Neural cell (in vitro differentiated cells): ENCODE results near the gene LCLAT1.

Source experiments
- CTCF ChIP-seq: fragments of 450-650 bp; IDR thresholded peaks from 2 replicates; pipeline ENCODE4 v1.5.1; 2014; ENCODE audit warnings: antibody characterized with exemption, mild to moderate bottlenecking, moderate library complexity; ENCODE audit not compliant: poor library complexity, severe bottlenecking
- EP300 ChIP-seq: fragments of 450-650 bp; conservative IDR thresholded peaks from 2 replicates; pipeline ENCODE4 v1.6.1; 2014; ENCODE audit warnings: antibody characterized with exemption, mild to moderate bottlenecking, moderate library complexity; ENCODE audit not compliant: poor library complexity, severe bottlenecking
- RAD21 ChIP-seq: fragments of 450-650 bp; conservative IDR thresholded peaks from 2 replicates; pipeline ENCODE4 v1.6.1; 2014; ENCODE audit warnings: antibody characterized with exemption, mild to moderate bottlenecking, moderate library complexity
- REST ChIP-seq: IDR thresholded peaks from 2 replicates; pipeline ENCODE4 v1.6.1; 2012; ENCODE audit warnings: borderline replicate concordance

GRCh38 chr2:30663321-30663720, 216.3 kb downstream of the LCLAT1 start:
- TF ChIP-seq CTCF (no peak), RAD21 (no peak), EP300 (no peak), REST (no peak)
